ENCODE results near the gene CSNK1G1.
A peak's percentile ranks its signal among the peaks of the same experiment; 100 is the strongest.

CSNK1G1 gene

DNA sequence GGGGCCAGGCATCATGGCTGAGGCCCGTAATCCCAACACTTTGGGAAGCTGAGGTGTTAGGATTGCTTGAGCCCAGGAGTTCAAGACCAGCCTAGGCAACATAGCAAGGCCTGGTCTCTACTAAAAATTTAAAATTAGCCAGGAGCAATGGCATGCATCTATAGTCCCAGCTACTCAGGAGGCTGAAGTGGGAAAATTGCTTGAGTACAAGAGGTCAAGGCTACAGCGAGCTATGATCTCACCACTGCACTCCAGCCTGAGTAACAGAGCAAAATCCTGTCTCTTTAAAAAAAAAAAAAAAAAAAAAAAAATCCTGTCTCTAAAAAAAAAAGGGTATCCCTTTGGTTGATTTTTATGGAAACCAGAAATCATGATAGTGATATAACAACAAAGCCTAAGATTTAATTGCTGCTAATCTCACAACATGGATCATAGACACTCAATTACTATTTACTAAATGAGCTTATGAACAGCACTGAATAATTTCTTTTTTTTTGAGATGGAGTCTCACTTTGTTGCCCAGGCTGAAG lies 13.2 kb upstream of the CSNK1G1 start:
- H3K4me3 ChIP-seq (ENCODE audit: low read depth, low read length) = no peak overlapping the region
- no peak for DNase-seq (ENCODE audit: low read depth, low spot score)
- in situ Hi-C loops (cut with HindIII; ENCODE audit: low sequenced_read_pairs) = no loop called here
- TF ChIP-seq, protein P1, sequence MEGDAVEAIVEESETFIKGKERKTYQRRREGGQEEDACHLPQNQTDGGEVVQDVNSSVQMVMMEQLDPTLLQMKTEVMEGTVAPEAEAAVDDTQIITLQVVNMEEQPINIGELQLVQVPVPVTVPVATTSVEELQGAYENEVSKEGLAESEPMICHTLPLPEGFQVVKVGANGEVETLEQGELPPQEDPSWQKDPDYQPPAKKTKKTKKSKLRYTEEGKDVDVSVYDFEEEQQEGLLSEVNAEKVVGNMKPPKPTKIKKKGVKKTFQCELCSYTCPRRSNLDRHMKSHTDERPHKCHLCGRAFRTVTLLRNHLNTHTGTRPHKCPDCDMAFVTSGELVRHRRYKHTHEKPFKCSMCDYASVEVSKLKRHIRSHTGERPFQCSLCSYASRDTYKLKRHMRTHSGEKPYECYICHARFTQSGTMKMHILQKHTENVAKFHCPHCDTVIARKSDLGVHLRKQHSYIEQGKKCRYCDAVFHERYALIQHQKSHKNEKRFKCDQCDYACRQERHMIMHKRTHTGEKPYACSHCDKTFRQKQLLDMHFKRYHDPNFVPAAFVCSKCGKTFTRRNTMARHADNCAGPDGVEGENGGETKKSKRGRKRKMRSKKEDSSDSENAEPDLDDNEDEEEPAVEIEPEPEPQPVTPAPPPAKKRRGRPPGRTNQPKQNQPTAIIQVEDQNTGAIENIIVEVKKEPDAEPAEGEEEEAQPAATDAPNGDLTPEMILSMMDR (IDR thresholded peaks at IDR 0.05; ENCODE audit: low read depth, low read length) = no peak

DNA sequence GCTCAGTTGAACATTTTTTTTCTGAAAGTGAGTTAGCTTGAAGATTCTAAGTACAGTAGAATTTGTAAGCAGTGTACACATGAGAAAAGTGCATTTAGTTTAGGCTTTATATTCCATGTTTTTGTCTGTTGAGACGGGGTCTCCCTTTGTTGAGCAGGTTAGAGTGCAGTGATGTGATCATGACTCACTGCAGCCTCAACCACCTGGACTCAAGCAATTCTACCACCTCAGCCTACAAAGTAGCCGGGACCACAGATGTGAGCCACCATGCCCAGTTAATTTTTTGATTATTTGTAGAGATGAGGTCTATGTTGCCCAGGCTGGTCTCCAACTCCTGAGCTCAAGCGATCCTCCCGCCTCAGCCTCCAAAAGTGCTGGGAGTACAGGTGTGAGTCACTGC lies 5.3 kb upstream of the CSNK1G1 start:
- H3K4me3 ChIP-seq (ENCODE audit: low read depth, low read length) = no peak overlapping the region
- no peak for DNase-seq (ENCODE audit: low read depth, low spot score)
- TF ChIP-seq, protein P1 (IDR thresholded peaks at IDR 0.05; ENCODE audit: low read depth, low read length) = no peak
- in situ Hi-C loops (cut with HindIII; ENCODE audit: low sequenced_read_pairs) = no loop called here

DNA sequence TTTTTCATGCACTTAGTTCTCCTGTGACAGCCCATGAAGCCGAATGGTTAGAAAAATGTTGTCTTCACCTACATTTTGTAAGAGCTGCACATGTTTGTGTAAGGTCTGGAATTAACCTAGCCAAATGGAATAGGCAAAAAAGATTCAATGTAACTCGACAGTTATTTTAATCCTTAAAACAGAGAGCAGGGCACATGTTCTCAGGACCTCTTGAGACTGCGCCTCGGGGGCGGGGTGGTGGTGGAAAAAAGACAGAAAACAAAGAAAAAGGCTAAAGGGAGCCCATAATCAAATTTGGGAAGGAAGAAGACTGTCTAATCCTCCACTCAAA lies 702 bp upstream of the CSNK1G1 start:
- TF ChIP-seq, protein P1 (IDR thresholded peaks at IDR 0.05; ENCODE audit: low read depth, low read length) = no peak
- DNase-seq (ENCODE audit: low read depth, low spot score) = no peak
- in situ Hi-C loops (cut with HindIII; ENCODE audit: low sequenced_read_pairs) = no loop called here
- peak overlapping the region; percentile 97 for H3K4me3 ChIP-seq (ENCODE audit: low read depth, low read length)

DNA sequence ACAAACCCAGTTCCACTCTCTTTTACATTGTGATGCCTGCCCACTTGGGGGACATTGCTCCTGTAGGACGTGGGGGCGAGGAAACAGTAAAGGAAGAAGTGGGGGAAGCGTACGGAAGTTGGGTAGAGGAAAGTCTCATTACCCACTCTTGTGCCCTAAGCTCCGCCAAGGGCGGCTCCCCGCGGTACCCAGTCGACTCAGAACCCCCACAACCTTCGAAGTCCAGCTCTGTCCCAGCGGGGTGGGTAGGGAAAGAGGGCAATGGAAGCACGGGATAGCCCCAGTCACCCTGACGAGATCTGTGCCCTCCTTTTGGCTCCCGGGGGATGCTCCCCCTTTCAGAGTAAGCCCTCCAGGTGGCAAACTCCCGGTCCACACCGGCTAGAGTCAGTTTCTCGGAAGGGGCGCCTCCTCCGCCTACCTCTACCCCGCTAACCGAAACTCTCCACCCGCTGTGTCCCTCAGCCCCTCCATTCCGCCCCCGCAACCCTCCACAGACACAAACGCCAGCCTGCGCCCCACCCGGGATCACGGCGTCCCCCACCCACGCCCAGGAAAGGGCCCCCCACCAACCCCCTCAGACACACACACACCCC lies 527 bp downstream of the CSNK1G1 start:
- no peak for DNase-seq (ENCODE audit: low read depth, low spot score)
- peak overlapping the region; percentile 97 for H3K4me3 ChIP-seq (ENCODE audit: low read depth, low read length)
- in situ Hi-C loops (cut with HindIII; ENCODE audit: low sequenced_read_pairs) = no loop called here
- TF ChIP-seq, protein P1 (IDR thresholded peaks at IDR 0.05; ENCODE audit: low read depth, low read length) = no peak

DNA sequence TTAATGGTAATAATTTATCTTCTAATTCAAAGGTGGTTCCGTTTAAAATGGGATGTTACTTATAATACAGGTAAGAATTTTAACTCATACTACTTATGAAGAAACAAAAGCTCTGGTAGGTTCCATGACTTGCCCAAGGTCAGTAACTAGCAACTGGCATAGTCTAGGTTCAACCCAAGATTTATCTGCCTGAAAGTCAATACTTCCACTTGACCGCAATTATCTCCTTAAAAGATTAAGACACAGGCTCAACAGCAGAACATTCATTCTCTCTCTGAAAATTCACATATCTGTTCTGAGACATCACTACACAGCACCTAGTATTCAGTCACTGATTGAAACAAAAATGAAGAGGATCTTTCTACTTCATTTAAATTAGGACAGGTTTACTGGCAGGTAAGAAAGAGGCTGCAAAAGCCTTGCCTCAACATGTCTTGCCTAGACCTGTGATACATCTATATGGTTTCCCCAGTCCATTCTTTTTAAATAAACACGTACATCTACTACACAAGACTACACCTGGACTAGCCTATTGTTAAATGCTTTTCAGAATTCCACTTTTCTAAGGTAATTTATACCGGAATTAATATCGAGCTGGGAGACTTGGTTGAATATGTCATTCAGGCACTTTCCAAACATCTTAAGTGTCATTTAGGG lies 1.2 kb downstream of the CSNK1G1 start:
- no peak for DNase-seq (ENCODE audit: low read depth, low spot score)
- H3K4me3 ChIP-seq (ENCODE audit: low read depth, low read length) = peak overlapping the region; percentile 97
- TF ChIP-seq, protein P1 (IDR thresholded peaks at IDR 0.05; ENCODE audit: low read depth, low read length) = no peak
- in situ Hi-C loops (cut with HindIII; ENCODE audit: low sequenced_read_pairs) = no loop called here

DNA sequence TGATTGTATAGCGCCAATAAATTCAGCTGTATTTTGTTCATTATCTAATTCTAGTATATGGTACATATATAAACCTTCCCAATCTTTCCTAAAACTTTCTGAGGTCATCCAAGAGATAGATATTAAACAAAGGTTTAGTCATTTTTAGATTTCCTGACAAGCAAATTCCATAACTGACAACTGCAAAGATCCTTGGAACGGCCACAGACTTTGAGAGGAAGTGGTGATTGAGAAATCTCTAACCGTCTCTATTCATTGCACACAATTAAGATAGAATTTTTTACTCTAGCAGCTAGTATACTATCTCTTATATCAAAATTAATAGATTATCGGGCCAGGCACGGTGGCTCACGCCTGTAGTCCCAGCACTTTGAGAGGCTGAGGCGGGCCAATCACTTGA lies 4.7 kb downstream of the CSNK1G1 start:
- no peak for DNase-seq (ENCODE audit: low read depth, low spot score)
- TF ChIP-seq, protein P1 (IDR thresholded peaks at IDR 0.05; ENCODE audit: low read depth, low read length) = no peak

More for the DNA sequence above, 4.7 kb downstream of the CSNK1G1 start:
- H3K4me3 ChIP-seq (ENCODE audit: low read depth, low read length) = no peak overlapping the region
- in situ Hi-C loops (cut with HindIII; ENCODE audit: low sequenced_read_pairs) = no loop called here

Measured in astrocyte of the spinal cord (primary cell).